GM23338 (cell line): ENCODE data around the gene HOXB5. TPM values are rescaled to one million over a fixed set of nuclear protein-coding genes. Genes with fewer than 3 reads are reported as not detected.

Experiments
- ATAC-seq: fragments of 200-7000 bp; cut with Tn5 transposase; 3 replicates; pipeline ENCODE4 v1.9.1; 2020
- DNase-seq: peaks from one replicate; pipeline ENCODE4 v3.0.0-alpha.2; 2015; ENCODE audit warnings: low spot score
- H2AFZ ChIP-seq: fragments of 200-600 bp; sonication (generic); 2 replicates; pipeline ENCODE4 v1.8.0; 2016; ENCODE audit warnings: antibody characterized with exemption, mild to moderate bottlenecking, moderate library complexity
- H3F3A ChIP-seq: fragments of 200-600 bp; sonication (generic); replicated peaks from 2 replicates; pipeline ENCODE4 v1.8.0; 2017; ENCODE audit warnings: antibody characterized with exemption, mixed run types, low read depth
- H3K27ac ChIP-seq: fragments of 200-600 bp; sonication (generic); 2 replicates; pipeline ENCODE4 v1.6.1; 2016; ENCODE audit warnings: low read depth
- H3K27me3 ChIP-seq: fragments of 200-600 bp; sonication (generic); 2 replicates; pipeline ENCODE4 v1.8.0; 2016; ENCODE audit warnings: mild to moderate bottlenecking, mixed run types, moderate library complexity; ENCODE audit not compliant: insufficient read depth
- H3K36me3 ChIP-seq: fragments of 200-600 bp; sonication (generic); 2 replicates; pipeline ENCODE4 v1.8.0; 2016; ENCODE audit warnings: mild to moderate bottlenecking; ENCODE audit not compliant: insufficient read depth
- H3K4me1 ChIP-seq: fragments of 200-600 bp; sonication (generic); 2 replicates; pipeline ENCODE4 v1.8.0; 2016; ENCODE audit warnings: mild to moderate bottlenecking, moderate library complexity; ENCODE audit not compliant: insufficient read depth
- H3K4me2 ChIP-seq: fragments of 200-600 bp; sonication (generic); 2 replicates; pipeline ENCODE4 v1.7.1; 2017; ENCODE audit warnings: mixed run types
- H3K4me3 ChIP-seq: fragments of 200-600 bp; sonication (generic); 2 replicates; pipeline ENCODE4 v1.6.1; 2016; ENCODE audit warnings: mixed run types
- H3K79me2 ChIP-seq: fragments of 200-600 bp; sonication (generic); replicated peaks from 2 replicates; pipeline ENCODE4 v1.8.0; 2017; ENCODE audit warnings: mild to moderate bottlenecking; ENCODE audit not compliant: insufficient read depth
- H3K9me2 ChIP-seq: fragments of 200-600 bp; sonication (generic); 2 replicates; pipeline ENCODE4 v1.8.0; 2017; ENCODE audit not compliant: insufficient read depth
- H4K20me1 ChIP-seq: fragments of 200-600 bp; sonication (generic); replicated peaks from 2 replicates; pipeline ENCODE4 v1.8.0; 2017; ENCODE audit warnings: mild to moderate bottlenecking; ENCODE audit not compliant: insufficient read depth
- H3K27ac Mint-ChIP-seq: 2 replicates; pipeline ENCODE4 v1.8.0; 2020; ENCODE audit warnings: inconsistent platforms, mild to moderate bottlenecking, moderate library complexity, mixed read lengths
- H3K27me3 Mint-ChIP-seq: 3 replicates; pipeline ENCODE4 v1.8.0; 2022; ENCODE audit warnings: low read depth, mild to moderate bottlenecking, moderate library complexity, mixed read lengths, inconsistent platforms; ENCODE audit not compliant: insufficient read depth, poor library complexity
- H3K36me3 Mint-ChIP-seq: 3 replicates; pipeline ENCODE4 v1.8.0; 2021; ENCODE audit warnings: low read depth, mild to moderate bottlenecking, inconsistent platforms, moderate library complexity, mixed read lengths
- H3K4me1 Mint-ChIP-seq: 3 replicates; pipeline ENCODE4 v1.8.0; 2020; ENCODE audit warnings: mild to moderate bottlenecking, inconsistent platforms, mixed read lengths
- H3K4me3 Mint-ChIP-seq: 3 replicates; pipeline ENCODE4 v1.8.0; 2021; ENCODE audit warnings: moderate library complexity, mild to moderate bottlenecking, inconsistent platforms, mixed read lengths
- H3K9me3 Mint-ChIP-seq: 3 replicates; pipeline ENCODE4 v1.8.0; 2020; ENCODE audit warnings: moderate library complexity, mild to moderate bottlenecking, inconsistent platforms, mixed read lengths
- CTCF ChIP-seq, 2 experiments: fragments of 200-600 bp in 1 of 2; sonication (generic) in 1 of 2; conservative IDR thresholded peaks; 2 replicates each; pipeline versions ENCODE4 v1.5.1 to v1.6.1; 2016 to 2017; ENCODE audit warnings: antibody characterized with exemption in 2 of 2, low read depth in 2 of 2, mild to moderate bottlenecking in 2 of 2, moderate library complexity in 1 of 2
- ETS1 ChIP-seq: IDR thresholded peaks from 2 replicates; pipeline ENCODE4 v1.6.1; 2016; ENCODE audit warnings: antibody characterized with exemption
- EZH2 ChIP-seq: fragments of 200-600 bp; sonication (generic); IDR thresholded peaks from one replicate; pipeline ENCODE4 v1.8.0; 2017; ENCODE audit warnings: antibody characterized with exemption, mild to moderate bottlenecking, low read depth; ENCODE audit not compliant: unreplicated experiment
- EZH2phosphoT487 ChIP-seq: fragments of 200-600 bp; sonication (generic); IDR thresholded peaks from one replicate; pipeline ENCODE4 v1.8.1; 2018; ENCODE audit warnings: antibody characterized with exemption; ENCODE audit not compliant: unreplicated experiment
- ZNF114 ChIP-seq: fragments of 250-450 bp; sonication (Bioruptor Pico); IDR thresholded peaks from 2 replicates; pipeline ENCODE4 v1.5.0; 2020; ENCODE audit warnings: mild to moderate bottlenecking, moderate library complexity
- ZNF331 ChIP-seq: fragments of 250-450 bp; sonication (Bioruptor Pico); IDR thresholded peaks from 2 replicates; pipeline ENCODE4 v1.5.0; 2020; ENCODE audit warnings: low read depth, mild to moderate bottlenecking, moderate library complexity
- polyA plus RNA-seq: library from polyadenylated mRNA; unstranded; fragments of >200 nt; fragmentation: Nextera tagmentation; extraction: Ambion mirVana; gene quantifications from 2 replicates; pipeline ENCODE4 v1.2.1, GENCODE V29; 2016
- total RNA-seq: library from RNA; depleted of rRNA; stranded (reverse); fragments of >200 nt; shearing (Covaris generic); gene quantifications from 2 replicates; pipeline ENCODE4 v1.2.3, GENCODE V29; 2014

HOXB5 gene
- total and polyA plus RNA-seq, 2 experiments from 2014 or later, result not detected

GRCh38 chr17:48631693-48632578 is 38.4 kb upstream of the HOXB5 start:
- H3K9me2 ChIP-seq, result no peaks in the 10 kb centered on the region
- no peaks in the 10 kb centered on the region for H3K36me3 ChIP-seq
- peaks cover 100% of the 10 kb centered on the region for H3K27me3 Mint-ChIP-seq
- no peak overlapping the region for H3K4me3 Mint-ChIP-seq
- no peaks in the 10 kb centered on the region for H3K36me3 Mint-ChIP-seq
- peaks cover 32% of the 10 kb centered on the region for H3K4me1 ChIP-seq
- TF ChIP-seq EZH2, result peak; percentile 92
- no peak for TF ChIP-seq ZNF114 (CRISPR knock-in tag)
- no peak for TF ChIP-seq EZH2phosphoT487
- TF ChIP-seq ZNF331, result no peak
- no peak overlapping the region for H3K4me3 ChIP-seq
- peaks cover 3% of the 10 kb centered on the region; the same call in 2 of the 3 replicates for H3K9me3 Mint-ChIP-seq
- DNase-seq, result peak; percentile 19
- peaks cover 77% of the 10 kb centered on the region for H4K20me1 ChIP-seq
- H3K27ac ChIP-seq, result no peak overlapping the region
- ATAC-seq, result peak; percentile 7; the same call in 2 of the 3 replicates
- peaks cover 11% of the 10 kb centered on the region for H3K4me1 Mint-ChIP-seq
- H3K4me2 ChIP-seq, result 0 out of 2 replicates have a peak overlapping the region, but pooled peaks have one; percentile 26
- peaks cover 48% of the 10 kb centered on the region for H3F3A ChIP-seq
- H3K79me2 ChIP-seq, result no peaks in the 10 kb centered on the region
- H3K27me3 ChIP-seq, result peaks cover 100% of the 10 kb centered on the region
- no peak overlapping the region for H3K27ac Mint-ChIP-seq
- H2AFZ ChIP-seq, result no peak overlapping the region

- Histone ChIP-seq H3K4me3 (no peak overlapping the region), H2AFZ (no peak overlapping the region), H3K4me2 (no peak overlapping the region), H3F3A (peaks cover 46% of the 10 kb centered on the region), H3K79me2 (no peaks in the 10 kb centered on the region), H3K4me1 (peaks cover 34% of the 10 kb centered on the region), H3K9me2 (no peaks in the 10 kb centered on the region), H3K27me3 (peaks cover 100% of the 10 kb centered on the region), H3K36me3 (no peaks in the 10 kb centered on the region), H3K27ac (no peak overlapping the region), H4K20me1 (peaks cover 75% of the 10 kb centered on the region)
- Mint-ChIP-seq H3K27me3 (peaks cover 100% of the 10 kb centered on the region), H3K4me1 (peaks cover 13% of the 10 kb centered on the region), H3K9me3 (no peaks in the 10 kb centered on the region; the same call in 2 of the 3 replicates), H3K27ac (no peak overlapping the region), H3K36me3 (no peaks in the 10 kb centered on the region), H3K4me3 (no peak overlapping the region)
- TF ChIP-seq EZH2, result peak; percentile 78
- TF ChIP-seq CTCF (conservative IDR thresholded peaks at IDR 0.05; ENCODE audit: low read depth in 2 of 2), result no peak
- no peak for TF ChIP-seq ZNF114 (CRISPR knock-in tag)
- no peak for TF ChIP-seq ETS1
- DNase-seq (peak; percentile 7), ATAC-seq (no peak)
These were observed 37.5 kb upstream of the HOXB5 start for GRCh38 chr17:48630925-48631692.
